Measurements from ENCODE around the gene CALCOCO1.

The CALCOCO1 gene

GRCh38 chr12:53709671-53710070 lies 17.6 kb downstream of the CALCOCO1 start:
- H3K36me3 ChIP-seq (ENCODE audit: insufficient read depth, insufficient read length, low read length), result peaks cover 13% of the 10 kb centered on the region
- DNase-seq (ENCODE audit: low read depth, low spot score), result no peak
- no peaks in the 10 kb centered on the region for H3K9me3 ChIP-seq (ENCODE audit: insufficient read depth, low read length)
- H3K4me1 ChIP-seq (ENCODE audit: insufficient read depth, insufficient read length), result peaks cover 4% of the 10 kb centered on the region
- TF ChIP-seq YY1 (IDR thresholded peaks at IDR 0.05; ENCODE audit: insufficient read depth, insufficient read length), result no peak
- no peak overlapping the region for H3K9ac ChIP-seq (ENCODE audit: insufficient read length, low read depth)
- H3K27me3 ChIP-seq (ENCODE audit: insufficient read depth, insufficient read length), result peaks cover 12% of the 10 kb centered on the region
- no peak overlapping the region for H3K4me3 ChIP-seq (ENCODE audit: insufficient read length, low read depth)

- TF ChIP-seq SUZ12 (IDR thresholded peaks at IDR 0.05; ENCODE audit: extremely low read depth, insufficient read depth, insufficient read length) (no peak), YY1 (IDR thresholded peaks at IDR 0.05; ENCODE audit: insufficient read depth, insufficient read length) (no peak), ZNF274 (IDR thresholded peaks at IDR 0.05; ENCODE audit: low read depth, low read length) (no peak)
- no peak overlapping the region for H3K4me3 ChIP-seq (ENCODE audit: insufficient read length, low read depth)
- H3K4me1 ChIP-seq (ENCODE audit: insufficient read depth, insufficient read length), result no peaks in the 10 kb centered on the region
- no peaks in the 10 kb centered on the region for H3K9me3 ChIP-seq (ENCODE audit: insufficient read depth, low read length)
- no peak for DNase-seq (ENCODE audit: low read depth, low spot score)
- H3K27me3 ChIP-seq (ENCODE audit: insufficient read depth, insufficient read length), result peaks cover 44% of the 10 kb centered on the region
- H3K36me3 ChIP-seq (ENCODE audit: insufficient read depth, insufficient read length, low read length), result no peaks in the 10 kb centered on the region
- H3K9ac ChIP-seq (ENCODE audit: insufficient read length, low read depth), result no peak overlapping the region
These were observed 21.2 kb downstream of the CALCOCO1 start for GRCh38 chr12:53706080-53706479.

GRCh38 chr12:53703756-53704155 lies 23.5 kb downstream of the CALCOCO1 start:
- Histone ChIP-seq H3K27me3 (ENCODE audit: insufficient read depth, insufficient read length) (peaks cover 60% of the 10 kb centered on the region), H3K9ac (ENCODE audit: insufficient read length, low read depth) (no peak overlapping the region), H3K4me3 (ENCODE audit: insufficient read length, low read depth) (no peak overlapping the region), H3K4me1 (ENCODE audit: insufficient read depth, insufficient read length) (no peaks in the 10 kb centered on the region), H3K36me3 (ENCODE audit: insufficient read depth, insufficient read length, low read length) (no peaks in the 10 kb centered on the region), H3K9me3 (ENCODE audit: insufficient read depth, low read length) (no peaks in the 10 kb centered on the region)
- DNase-seq (ENCODE audit: low read depth, low spot score), result no peak
- no peak for TF ChIP-seq SUZ12 (IDR thresholded peaks at IDR 0.05; ENCODE audit: extremely low read depth, insufficient read depth, insufficient read length)
- no peak for TF ChIP-seq YY1 (IDR thresholded peaks at IDR 0.05; ENCODE audit: insufficient read depth, insufficient read length)
- TF ChIP-seq ZNF274 (IDR thresholded peaks at IDR 0.05; ENCODE audit: low read depth, low read length), result no peak

GRCh38 chr12:53701518-53702264 lies 25.6 kb downstream of the CALCOCO1 start:
- no peak overlapping the region for H3K4me3 ChIP-seq (ENCODE audit: insufficient read length, low read depth)
- H3K9me3 ChIP-seq (ENCODE audit: insufficient read depth, low read length), result no peaks in the 10 kb centered on the region
- no peaks in the 10 kb centered on the region for H3K36me3 ChIP-seq (ENCODE audit: insufficient read depth, insufficient read length, low read length)
- peaks cover 76% of the 10 kb centered on the region for H3K27me3 ChIP-seq (ENCODE audit: insufficient read depth, insufficient read length)
- no peak for DNase-seq (ENCODE audit: low read depth, low spot score)
- no peaks in the 10 kb centered on the region for H3K4me1 ChIP-seq (ENCODE audit: insufficient read depth, insufficient read length)
- H3K9ac ChIP-seq (ENCODE audit: insufficient read length, low read depth), result no peak overlapping the region
- TF ChIP-seq SUZ12 (IDR thresholded peaks at IDR 0.05; ENCODE audit: extremely low read depth, insufficient read depth, insufficient read length) (no peak), ZNF274 (IDR thresholded peaks at IDR 0.05; ENCODE audit: low read depth, low read length) (no peak), YY1 (IDR thresholded peaks at IDR 0.05; ENCODE audit: insufficient read depth, insufficient read length) (no peak)

GRCh38 chr12:53700567-53700966 lies 26.7 kb downstream of the CALCOCO1 start:
- Histone ChIP-seq H3K27me3 (ENCODE audit: insufficient read depth, insufficient read length) (peaks cover 88% of the 10 kb centered on the region), H3K9me3 (ENCODE audit: insufficient read depth, low read length) (no peaks in the 10 kb centered on the region), H3K36me3 (ENCODE audit: insufficient read depth, insufficient read length, low read length) (no peaks in the 10 kb centered on the region), H3K4me3 (ENCODE audit: insufficient read length, low read depth) (no peak overlapping the region), H3K9ac (ENCODE audit: insufficient read length, low read depth) (no peak overlapping the region), H3K4me1 (ENCODE audit: insufficient read depth, insufficient read length) (no peaks in the 10 kb centered on the region)
- no peak for DNase-seq (ENCODE audit: low read depth, low spot score)
- no peak for TF ChIP-seq ZNF274 (IDR thresholded peaks at IDR 0.05; ENCODE audit: low read depth, low read length)
- TF ChIP-seq YY1 (IDR thresholded peaks at IDR 0.05; ENCODE audit: insufficient read depth, insufficient read length), result no peak
- TF ChIP-seq SUZ12 (IDR thresholded peaks at IDR 0.05; ENCODE audit: extremely low read depth, insufficient read depth, insufficient read length), result no peak

GRCh38 chr12:53699678-53700025 lies 27.6 kb downstream of the CALCOCO1 start:
- Histone ChIP-seq H3K4me1 (ENCODE audit: insufficient read depth, insufficient read length) (no peaks in the 10 kb centered on the region), H3K36me3 (ENCODE audit: insufficient read depth, insufficient read length, low read length) (no peaks in the 10 kb centered on the region), H3K9ac (ENCODE audit: insufficient read length, low read depth) (no peak overlapping the region), H3K4me3 (ENCODE audit: insufficient read length, low read depth) (no peak overlapping the region), H3K27me3 (ENCODE audit: insufficient read depth, insufficient read length) (peaks cover 95% of the 10 kb centered on the region), H3K9me3 (ENCODE audit: insufficient read depth, low read length) (no peaks in the 10 kb centered on the region)
- no peak for DNase-seq (ENCODE audit: low read depth, low spot score)
- TF ChIP-seq ZNF274 (IDR thresholded peaks at IDR 0.05; ENCODE audit: low read depth, low read length), result no peak
- TF ChIP-seq SUZ12 (IDR thresholded peaks at IDR 0.05; ENCODE audit: extremely low read depth, insufficient read depth, insufficient read length), result no peak
- TF ChIP-seq YY1 (IDR thresholded peaks at IDR 0.05; ENCODE audit: insufficient read depth, insufficient read length), result no peak

- Histone ChIP-seq H3K27me3 (ENCODE audit: insufficient read depth, insufficient read length) (peaks cover 97% of the 10 kb centered on the region), H3K4me1 (ENCODE audit: insufficient read depth, insufficient read length) (no peaks in the 10 kb centered on the region), H3K9me3 (ENCODE audit: insufficient read depth, low read length) (no peaks in the 10 kb centered on the region), H3K9ac (ENCODE audit: insufficient read length, low read depth) (no peak overlapping the region), H3K4me3 (ENCODE audit: insufficient read length, low read depth) (no peak overlapping the region), H3K36me3 (ENCODE audit: insufficient read depth, insufficient read length, low read length) (no peaks in the 10 kb centered on the region)
- TF ChIP-seq YY1 (IDR thresholded peaks at IDR 0.05; ENCODE audit: insufficient read depth, insufficient read length), result no peak
- TF ChIP-seq ZNF274 (IDR thresholded peaks at IDR 0.05; ENCODE audit: low read depth, low read length), result no peak
- no peak for TF ChIP-seq SUZ12 (IDR thresholded peaks at IDR 0.05; ENCODE audit: extremely low read depth, insufficient read depth, insufficient read length)
- DNase-seq (ENCODE audit: low read depth, low spot score), result no peak
These were observed 28.1 kb downstream of the CALCOCO1 start for GRCh38 chr12:53698948-53699677.
